Measurements from ENCODE around the gene CANX. TPM values are rescaled to one million over a fixed set of nuclear protein-coding genes. Genes with fewer than 3 reads are reported as not detected.
A peak's percentile ranks its signal among the peaks of the same experiment; 100 is the strongest.
"Not testable (repeated sequence)": the region's sequence is repeated elsewhere in the genome, so short reads cannot be mapped to it uniquely, and the experiment has no call there.

CANX gene
- total RNA-seq, 2 donors from 2014 or later = 446 to 550 TPM

GRCh38 chr5:179697108-179697507 is 1.7 kb upstream of the CANX start:
- intact Hi-C loops (cut with DNase I) = loop anchor here in 1 of 2 donors (10.0 kb wide), 1 partner anchor 58 kb away; no protein-coding TSS in a partner anchor
- no peak for ATAC-seq

GRCh38 chr5:179697543-179697942 is 1.2 kb upstream of the CANX start:
- DNase-seq, ATAC-seq: not testable (repeated sequence)
- intact Hi-C loops (cut with DNase I) = loop anchor here in 1 of 2 donors (10.0 kb wide), 1 partner anchor 57 kb away; no protein-coding TSS in a partner anchor

More at GRCh38 chr5:179697108-179697507, 1.7 kb upstream of the CANX start:
- DNase-seq = no peak

- DNase-seq (peak; percentile 99), ATAC-seq (peak; percentile 94 to 97)
- intact Hi-C loops (cut with DNase I) = loop anchor here in 1 of 2 donors (10.0 kb wide), 1 partner anchor 57 kb away; no protein-coding TSS in a partner anchor
Measured at GRCh38 chr5:179697993-179698934, 503 bp upstream of the CANX start.

- ATAC-seq = peak in 1 of 2 donors; percentile 7
- intact Hi-C loops (cut with DNase I) = loop anchor here in 1 of 2 donors (10.0 kb wide), 1 partner anchor 55 kb away; no protein-coding TSS in a partner anchor
- DNase-seq = no peak
Measured at GRCh38 chr5:179699616-179700237, 960 bp downstream of the CANX start.

GRCh38 chr5:179700401-179700918 is 1.7 kb downstream of the CANX start:
- intact Hi-C loops (cut with DNase I) = no loop called here
- DNase-seq (no peak), ATAC-seq (no peak)

- no peak for ATAC-seq
- intact Hi-C loops (cut with DNase I) = no loop called here
- no peak for DNase-seq
Measured at GRCh38 chr5:179716286-179716685, 17.5 kb downstream of the CANX start.

- intact Hi-C loops (cut with DNase I) = no loop called here
- ATAC-seq (no peak), DNase-seq (no peak)
Measured at GRCh38 chr5:179720222-179720621, 21.5 kb downstream of the CANX start.

GRCh38 chr5:179724163-179724562 is 25.4 kb downstream of the CANX start:
- intact Hi-C loops (cut with DNase I) = loop anchor here in 1 of 2 donors (2.0 kb wide), 1 partner anchor 17 kb away; no protein-coding TSS in a partner anchor
- DNase-seq = no peak
- no peak for ATAC-seq

- DNase-seq = no peak
- intact Hi-C loops (cut with DNase I) = no loop called here
- no peak for ATAC-seq
Measured at GRCh38 chr5:179727106-179727505, 28.3 kb downstream of the CANX start.

- ATAC-seq (no peak), DNase-seq (no peak)
- intact Hi-C loops (cut with DNase I) = no loop called here
Measured at GRCh38 chr5:179729303-179729702, 30.5 kb downstream of the CANX start.

- intact Hi-C loops (cut with DNase I) = no loop called here
- ATAC-seq = no peak
Measured at GRCh38 chr5:179729727-179730126, 31.0 kb downstream of the CANX start.

GRCh38 chr5:179730356-179730755 is 31.6 kb downstream of the CANX start:
- ATAC-seq = no peak
- DNase-seq = no peak
- intact Hi-C loops (cut with DNase I) = no loop called here

More at GRCh38 chr5:179729727-179730126, 31.0 kb downstream of the CANX start:
- no peak for DNase-seq

GRCh38 chr5:179730852-179731251 is 32.1 kb downstream of the CANX start:
- DNase-seq = no peak
- ATAC-seq = no peak
- intact Hi-C loops (cut with DNase I) = no loop called here

GRCh38 chr5:179731791-179732411 is 33.1 kb downstream of the CANX start:
- ATAC-seq (peak; percentile 0 to 6), DNase-seq (peak; percentile 40)
- intact Hi-C loops (cut with DNase I) = no loop called here

- peak; percentile 100 for DNase-seq
- peak; percentile 98 to 99 for ATAC-seq
- intact Hi-C loops (cut with DNase I) = no loop called here
Measured at GRCh38 chr5:179732412-179732917, 33.7 kb downstream of the CANX start, which contains the start of gene MAML1. TSS of gene MAML1 (plus strand) at chr5:179732822. CDS start at chr5:179733113, 291 bp downstream.

GRCh38 chr5:179732918-179733771 is 34.4 kb downstream of the CANX start:
- ATAC-seq (peak; percentile 54 to 70), DNase-seq (peak; percentile 53)
- intact Hi-C loops (cut with DNase I) = no loop called here

GRCh38 chr5:179733772-179734126 is 35.0 kb downstream of the CANX start:
- intact Hi-C loops (cut with DNase I) = no loop called here
- ATAC-seq (no peak), DNase-seq (no peak)

- ATAC-seq = no peak
- DNase-seq = no peak
- intact Hi-C loops (cut with DNase I) = no loop called here
Measured at GRCh38 chr5:179734536-179735164, 35.9 kb downstream of the CANX start.
